Brain pericyte (primary cell): Measurements from ENCODE around the gene CTNNA3.
"Not testable (repeated sequence)": the region's sequence is repeated elsewhere in the genome, so short reads cannot be mapped to it uniquely, and the experiment has no call there.

Source experiments
- DNase-seq: peaks from one replicate; pipeline ENCODE4 v3.0.0-alpha.2; 2012; ENCODE audit warnings: low read depth, low spot score

Gene CTNNA3

DNA sequence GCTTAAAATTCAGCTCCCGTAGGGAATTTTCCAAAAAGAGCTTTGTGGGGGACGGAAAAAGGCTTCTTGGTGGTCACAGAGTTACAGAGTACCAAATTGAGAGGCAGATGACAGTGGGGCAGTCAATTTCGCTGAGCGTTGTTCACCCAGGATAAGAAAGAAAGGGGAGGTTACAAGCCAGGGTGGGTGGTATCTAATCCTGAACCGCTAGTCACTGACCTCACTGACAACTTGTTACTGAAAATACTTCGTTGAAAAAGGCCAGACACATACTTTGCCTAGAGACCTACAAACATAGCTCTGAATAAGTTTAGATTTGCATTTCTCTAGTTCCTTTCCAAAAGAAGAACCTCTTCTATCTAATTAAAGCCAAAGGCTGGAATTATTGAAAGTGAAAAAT lies at the start of gene CTNNA3:
Gene CTNNA3, minus strand, starts transcription at position 167 of the 400 bp plus-strand sequence.
- DNase-seq = no peak

DNA sequence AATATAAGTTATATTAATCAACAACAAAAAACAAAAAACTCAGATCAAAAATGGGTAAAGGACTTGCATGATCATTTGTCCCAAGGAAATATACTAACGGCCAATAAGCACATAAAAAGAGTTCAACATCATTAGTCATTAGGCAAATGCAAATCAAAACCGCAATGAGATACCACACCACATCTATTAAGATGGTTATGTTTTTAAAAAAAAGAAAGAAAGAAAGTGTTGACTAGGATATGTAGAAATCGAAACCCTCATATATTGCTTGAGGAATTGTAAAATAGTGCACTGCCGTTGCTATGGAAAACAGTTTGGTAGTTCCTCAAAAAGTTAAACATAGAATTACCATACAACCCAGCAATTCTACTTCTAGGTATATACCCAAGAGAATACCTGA lies 39.4 kb upstream of the CTNNA3 start:
- no peak for DNase-seq

DNA sequence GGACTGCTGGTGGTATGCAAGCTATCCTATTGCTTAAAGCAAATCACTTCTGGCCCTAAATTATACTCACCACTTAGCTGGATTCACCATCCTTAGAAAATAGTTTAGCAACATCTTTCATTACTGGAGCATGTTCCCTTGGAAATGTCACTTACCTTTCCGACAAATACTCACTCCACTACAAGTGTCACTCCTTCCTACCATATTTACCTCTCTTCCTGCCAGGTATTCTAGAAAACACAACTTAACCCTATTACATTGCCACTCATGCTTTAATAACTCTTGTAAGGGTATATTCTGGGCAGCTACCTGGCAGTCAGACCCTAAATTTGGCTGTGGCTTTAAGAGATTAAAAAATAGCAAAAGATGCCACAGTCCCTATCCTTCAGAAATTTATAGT lies 37.5 kb upstream of the CTNNA3 start:
- no peak for DNase-seq

DNA sequence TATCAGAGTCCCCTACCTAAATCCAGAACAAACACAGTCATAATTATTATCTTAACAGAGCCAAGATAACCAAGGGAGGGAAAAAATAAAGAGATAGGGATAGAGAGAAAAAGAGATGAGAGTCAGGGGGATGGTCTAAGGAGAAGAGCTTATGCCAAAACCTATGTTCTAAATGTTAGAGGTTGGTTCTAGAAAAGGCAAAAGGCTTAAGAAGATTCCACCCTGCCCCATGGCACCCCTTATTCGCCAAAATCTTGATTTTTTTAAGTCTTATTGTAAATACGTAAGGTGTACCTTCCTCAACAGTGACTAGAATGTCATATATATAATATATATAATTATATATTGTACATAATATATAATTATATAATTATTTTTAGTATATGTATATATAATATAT lies 29.6 kb upstream of the CTNNA3 start:
- DNase-seq = no peak

DNA sequence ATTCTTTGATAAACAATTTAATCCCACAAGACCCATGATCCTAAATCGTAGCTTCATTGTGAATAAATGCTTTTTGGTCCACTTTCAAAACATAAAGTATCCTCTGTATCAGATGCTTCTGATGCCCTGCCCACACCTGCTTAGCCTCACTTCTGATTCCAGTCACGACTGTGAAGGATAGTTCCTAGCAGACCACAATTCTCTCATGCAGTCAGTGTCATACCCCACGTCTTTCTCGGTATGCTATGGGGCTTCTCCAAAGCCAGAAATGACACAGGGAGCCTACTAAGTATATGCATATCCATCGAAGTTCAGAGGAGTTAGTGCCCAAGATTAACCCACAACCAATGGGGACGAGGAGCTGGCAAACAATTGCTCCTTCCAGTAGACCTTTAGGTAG lies 27.6 kb upstream of the CTNNA3 start:
- DNase-seq = no peak

DNA sequence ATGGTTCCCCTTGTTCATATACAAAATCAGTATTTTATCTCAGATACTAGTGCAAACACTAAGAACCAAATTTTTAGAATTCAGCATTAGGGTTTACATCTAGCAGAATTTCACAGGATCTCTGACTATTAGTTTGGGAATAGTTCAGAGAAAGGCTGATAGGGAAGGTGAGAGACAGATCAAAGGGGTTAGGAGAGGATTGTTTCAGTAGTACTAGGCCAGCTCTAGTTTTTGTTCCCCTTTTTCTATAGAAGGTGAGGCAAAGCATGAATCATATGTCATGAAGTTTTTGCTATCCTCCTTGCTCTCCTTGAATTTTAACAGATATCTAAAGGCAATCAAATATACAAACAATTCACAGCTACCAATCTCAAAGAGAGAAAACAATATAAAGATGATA lies 26.1 kb upstream of the CTNNA3 start:
- DNase-seq = no peak

DNA sequence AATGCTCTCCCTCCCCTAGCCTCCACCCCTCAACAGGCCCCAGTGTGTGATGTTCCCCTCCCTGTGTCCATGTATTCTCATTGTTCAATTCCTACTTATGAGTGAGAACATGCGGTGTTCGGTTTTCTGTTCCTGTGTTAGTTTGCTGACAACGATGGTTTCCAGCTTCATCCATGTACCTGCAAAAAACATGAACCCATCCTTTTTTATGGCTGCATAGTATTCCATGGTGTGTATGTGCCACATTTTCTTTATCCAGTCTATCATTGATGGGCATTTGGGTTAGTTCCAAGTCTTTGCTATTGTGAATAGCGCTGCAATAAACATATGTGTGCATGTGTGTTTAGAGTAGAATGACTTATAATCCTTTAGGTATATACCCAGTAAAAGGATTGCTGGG lies 20.5 kb upstream of the CTNNA3 start:
- DNase-seq = not testable (repeated sequence)

DNA sequence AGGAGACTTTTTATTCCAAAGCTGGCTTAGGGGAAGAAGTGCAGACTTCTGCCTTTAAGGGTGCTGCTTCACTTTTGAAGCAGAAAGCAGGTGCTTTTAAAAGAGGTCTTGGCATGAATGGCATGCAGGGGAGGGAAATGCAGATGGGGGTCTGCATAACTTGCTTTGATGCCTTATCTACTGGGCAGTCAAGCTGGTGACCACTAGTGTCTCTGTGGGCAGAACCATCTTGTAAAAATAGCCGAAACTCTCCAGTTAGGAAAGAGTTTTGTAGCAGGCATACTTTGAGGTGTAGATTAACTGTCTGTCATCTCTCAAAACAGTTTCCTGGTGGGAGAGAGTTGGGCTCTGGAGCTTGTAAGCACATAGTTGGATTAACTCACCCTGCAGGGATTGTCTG lies 9.9 kb upstream of the CTNNA3 start:
- no peak for DNase-seq

DNA sequence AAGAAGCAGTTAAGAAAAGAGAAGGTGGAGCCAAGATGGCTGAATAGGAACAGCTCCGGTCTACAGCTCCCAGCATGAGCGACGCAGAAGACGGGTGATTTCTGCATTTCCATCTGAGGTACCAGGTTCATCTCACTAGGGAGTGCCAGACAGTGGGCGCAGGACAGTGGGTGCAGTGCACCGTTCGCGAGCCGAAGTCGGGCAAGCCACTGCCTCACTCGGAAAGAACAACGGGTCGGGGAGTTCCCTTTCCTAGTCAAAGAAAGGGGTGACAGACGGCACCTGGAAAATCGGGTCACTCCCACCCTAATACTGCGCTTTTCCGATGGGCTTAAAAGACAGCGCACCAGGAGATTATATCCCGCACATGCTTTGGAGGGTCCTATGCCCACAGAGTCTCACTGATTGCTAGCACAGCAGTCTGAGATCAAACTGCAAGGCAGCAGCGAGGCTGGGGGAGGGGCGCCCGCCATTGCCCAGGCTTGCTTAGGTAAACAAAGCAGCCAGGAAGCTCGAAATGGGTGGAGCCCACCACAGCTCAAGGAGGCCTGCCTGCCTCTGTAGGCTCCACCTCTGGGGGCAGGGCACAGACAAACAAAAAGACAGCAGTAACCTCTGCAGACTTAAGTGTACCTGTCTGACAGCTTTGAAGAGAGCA lies 3.7 kb upstream of the CTNNA3 start:
- DNase-seq = not testable (repeated sequence)

DNA sequence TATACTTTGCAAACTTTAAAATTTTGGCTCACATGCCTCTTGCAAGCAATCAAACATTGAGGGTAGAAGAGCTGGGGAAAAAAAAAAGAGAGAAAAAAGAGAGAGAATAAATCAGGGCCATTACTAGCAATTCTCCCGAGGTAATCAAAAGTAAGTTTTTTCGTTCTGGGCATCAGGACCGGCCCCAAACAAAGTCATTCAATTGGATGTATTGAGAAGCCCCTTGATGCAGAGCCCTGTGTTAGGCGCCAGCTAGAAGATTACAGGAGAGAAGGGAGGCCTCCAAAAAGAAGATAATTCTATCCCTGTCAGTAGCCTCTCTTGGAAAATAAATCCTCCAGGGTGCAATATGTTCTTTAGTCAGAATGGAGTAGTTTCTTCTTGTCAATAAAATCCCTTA lies 2.2 kb upstream of the CTNNA3 start:
- DNase-seq = no peak

DNA sequence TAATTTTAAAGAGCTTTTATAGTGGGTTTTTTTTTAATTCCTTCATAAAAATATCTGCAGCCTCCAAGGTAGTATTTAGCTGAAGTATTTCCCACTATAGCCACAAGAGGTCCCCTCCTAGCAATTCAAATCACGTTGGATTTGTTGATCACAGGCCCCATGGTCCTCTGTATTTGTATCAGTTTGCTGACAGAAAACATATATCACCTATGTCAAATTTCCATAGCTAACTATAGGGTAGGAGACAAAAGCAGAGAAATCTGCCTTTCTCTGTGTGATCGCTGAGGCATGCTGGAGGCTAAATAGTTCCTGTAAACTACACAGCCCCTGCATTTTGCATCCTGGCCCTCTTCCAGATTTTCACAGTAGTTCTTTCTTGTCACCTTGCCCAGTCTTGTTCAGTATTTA lies 1.7 kb upstream of the CTNNA3 start:
- no peak for DNase-seq

DNA sequence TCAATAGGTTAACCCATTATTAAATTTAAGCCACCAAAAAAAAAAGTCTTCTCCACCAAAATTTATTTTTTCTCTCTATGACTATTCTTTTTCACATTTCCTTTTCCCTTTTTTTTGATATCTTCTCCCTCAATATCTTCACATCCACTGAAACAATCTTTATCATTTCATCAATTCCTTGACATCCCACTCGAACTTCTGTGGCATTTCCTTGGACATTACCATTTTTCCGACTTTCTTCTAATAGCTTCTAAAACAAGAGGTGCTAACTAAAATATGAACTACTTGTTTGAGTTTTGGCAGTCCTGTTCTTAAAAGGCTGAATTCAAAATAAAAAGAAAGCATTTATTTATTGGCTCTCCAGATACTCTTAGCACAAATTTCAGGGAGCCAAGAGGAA lies 684 bp upstream of the CTNNA3 start:
- no peak for DNase-seq

DNA sequence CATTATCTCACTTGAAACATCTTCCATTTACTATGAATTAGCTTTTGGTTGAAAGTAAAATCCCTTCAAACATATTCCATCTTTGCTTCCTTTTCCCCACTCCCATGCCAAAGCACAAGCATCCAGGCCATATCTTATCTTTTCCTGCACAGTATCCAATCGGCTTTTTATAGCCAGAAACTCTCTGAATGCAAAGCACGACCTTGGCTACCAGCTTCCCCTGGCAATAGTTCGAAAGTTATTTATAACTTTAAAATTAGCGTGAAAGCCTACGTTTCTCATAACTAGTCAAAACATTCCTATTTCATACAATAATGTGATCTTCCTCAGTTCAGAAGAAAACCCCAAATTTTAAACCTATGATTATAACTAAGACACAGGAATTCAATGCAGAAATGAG lies 440 bp downstream of the CTNNA3 start:
- no peak for DNase-seq

DNA sequence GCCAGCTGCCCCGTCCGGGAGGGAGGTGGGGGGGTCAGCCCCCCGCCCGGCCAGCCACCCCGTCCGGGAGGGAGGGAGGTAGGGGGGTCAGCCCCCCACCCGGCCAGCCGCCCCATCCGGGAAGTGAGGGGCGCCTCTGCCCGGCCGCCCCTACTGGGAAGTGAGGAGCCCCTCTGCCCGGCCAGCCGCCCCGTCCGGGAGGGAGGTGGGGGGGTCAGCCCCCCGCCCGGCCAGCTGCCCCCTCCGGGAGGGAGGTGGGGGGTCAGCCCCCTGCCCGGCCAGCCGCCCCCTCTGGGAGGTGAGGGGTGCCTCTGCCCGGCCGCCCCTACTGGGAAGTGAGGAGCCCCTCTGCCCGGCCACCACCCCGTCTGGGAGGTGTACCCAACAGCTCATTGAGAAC lies 4.1 kb downstream of the CTNNA3 start:
- DNase-seq = not testable (repeated sequence)

DNA sequence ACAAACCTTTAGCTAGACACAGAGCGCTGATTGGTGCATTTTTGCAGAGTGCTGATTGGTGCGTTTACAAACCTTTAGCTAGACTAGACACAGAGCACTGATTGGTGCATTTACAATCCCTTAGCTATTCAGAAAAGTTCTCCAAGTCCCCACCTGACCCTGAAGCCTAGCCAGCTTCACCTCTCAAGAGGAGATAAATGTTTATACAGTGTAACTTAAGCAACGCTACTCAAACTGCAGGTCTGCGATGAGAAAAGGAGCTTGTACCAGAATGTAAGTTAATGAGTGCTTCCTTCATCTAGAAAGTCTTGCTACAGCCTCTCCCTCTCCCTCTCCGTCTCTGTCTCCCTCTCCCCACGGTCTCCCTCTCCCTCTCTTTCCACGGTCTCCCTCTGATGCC lies 5.5 kb downstream of the CTNNA3 start:
- DNase-seq = not testable (repeated sequence)

DNA sequence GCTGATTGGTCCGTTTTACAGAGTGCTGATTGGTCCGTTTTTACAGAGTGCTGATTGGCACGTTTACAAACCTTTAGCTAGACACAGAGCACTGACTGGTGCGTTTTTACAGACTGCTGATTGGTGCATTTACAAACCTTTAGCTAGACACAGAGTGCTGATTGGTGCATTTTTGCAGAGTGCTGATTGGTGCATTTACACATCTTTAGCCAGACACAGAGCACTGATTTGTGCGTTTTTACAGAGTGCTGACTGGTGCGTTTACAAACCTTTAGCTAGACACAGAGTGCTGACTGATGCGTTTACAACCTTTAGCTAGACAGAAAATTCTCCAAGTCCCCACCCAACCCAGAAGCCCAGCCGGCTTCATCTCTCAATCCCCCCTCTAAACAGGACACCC lies 11.9 kb downstream of the CTNNA3 start:
- DNase-seq = not testable (repeated sequence)

DNA sequence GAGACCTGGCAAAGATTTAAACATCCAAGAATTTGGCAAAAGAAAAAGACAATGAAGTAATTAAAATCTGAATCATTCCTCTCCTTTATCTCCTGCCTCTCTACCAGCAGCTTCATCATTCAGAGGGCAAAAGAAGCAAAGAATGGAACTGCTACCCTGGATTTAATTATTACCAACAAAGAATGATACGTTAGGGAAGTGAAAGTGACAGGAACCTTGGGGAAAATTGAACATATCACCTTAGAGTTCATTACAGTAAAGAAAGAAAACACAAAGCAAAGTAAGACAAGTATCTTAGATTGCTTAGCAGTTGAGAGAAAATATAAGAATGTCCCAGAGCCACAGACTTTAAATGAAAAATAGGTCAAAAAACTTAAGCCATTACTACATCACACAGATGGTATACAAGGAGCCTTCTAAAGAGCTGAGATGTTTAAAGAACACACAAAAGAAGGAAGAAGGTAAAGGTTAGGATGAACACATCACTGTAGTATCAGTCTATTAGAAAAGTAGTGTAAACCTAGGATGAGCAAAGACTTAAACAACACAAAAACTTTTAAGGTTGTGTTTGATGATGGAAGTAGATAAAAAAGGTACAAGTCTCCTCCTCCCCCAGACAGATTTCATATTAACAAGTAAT lies 17.5 kb downstream of the CTNNA3 start:
- DNase-seq = no peak

DNA sequence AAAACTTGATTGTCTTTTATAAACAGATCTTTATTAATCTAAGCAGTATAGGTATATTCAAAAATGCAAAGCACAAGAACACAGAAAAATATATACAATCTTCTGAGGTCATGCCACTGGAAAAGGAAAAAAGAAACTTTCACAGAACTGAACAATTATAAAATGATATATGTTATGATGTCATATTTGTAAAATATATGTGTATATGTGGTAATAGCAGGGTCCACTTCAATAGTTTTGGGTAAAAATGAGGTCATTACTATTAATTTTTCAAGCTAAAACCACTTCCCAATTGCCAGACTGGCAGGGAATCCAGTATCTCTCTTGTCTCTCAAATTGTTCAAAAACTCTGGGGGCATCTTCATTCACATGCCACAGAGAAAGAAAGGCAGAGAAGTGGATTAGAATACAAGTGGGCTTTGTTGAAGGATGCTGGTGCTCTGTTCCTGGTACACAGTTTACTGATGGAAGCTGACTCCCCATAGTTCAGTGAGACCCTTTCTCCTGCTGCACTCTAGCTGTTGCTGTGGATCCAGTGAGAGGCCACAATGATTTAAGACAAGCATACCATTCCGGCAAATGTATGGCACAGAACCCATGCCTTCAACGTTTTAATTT lies 19.7 kb downstream of the CTNNA3 start:
- DNase-seq = no peak

DNA sequence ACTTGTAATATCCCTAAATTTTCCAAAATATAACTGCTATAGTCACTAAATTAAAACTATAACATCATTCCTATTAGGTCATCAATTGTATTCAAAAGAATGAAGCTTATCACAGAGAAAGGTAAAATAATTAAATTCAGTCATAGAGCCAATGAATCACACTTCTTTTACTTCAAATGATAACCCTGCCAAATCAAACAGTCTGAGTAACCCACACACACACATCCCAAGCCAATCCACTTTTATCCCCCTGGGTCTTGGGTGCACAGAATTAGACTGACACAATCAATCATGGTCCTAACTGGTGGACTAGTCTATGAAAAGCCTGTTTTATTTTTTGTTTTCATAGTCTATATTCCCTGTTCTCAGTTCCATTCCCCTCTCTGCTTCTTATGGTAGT lies 25.6 kb downstream of the CTNNA3 start:
- no peak for DNase-seq

DNA sequence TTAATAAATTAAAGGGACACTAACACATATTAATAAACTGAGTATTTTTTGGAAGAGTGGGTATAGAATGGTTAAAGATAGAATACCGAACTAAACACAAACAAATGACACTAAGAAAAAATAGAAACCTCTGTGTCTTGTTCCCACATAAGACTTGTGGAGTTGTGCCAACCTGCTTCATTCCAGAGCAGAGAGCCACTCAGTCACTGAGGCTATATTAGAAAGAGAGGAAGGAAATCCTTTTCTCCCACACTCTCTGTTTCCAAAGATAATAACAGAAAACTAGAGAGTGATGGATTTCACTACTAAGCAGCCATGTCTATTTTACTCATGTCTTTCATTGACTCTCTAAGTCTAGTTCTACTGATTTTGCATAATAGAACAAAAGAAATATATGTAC lies 26.0 kb downstream of the CTNNA3 start:
- no peak for DNase-seq

DNA sequence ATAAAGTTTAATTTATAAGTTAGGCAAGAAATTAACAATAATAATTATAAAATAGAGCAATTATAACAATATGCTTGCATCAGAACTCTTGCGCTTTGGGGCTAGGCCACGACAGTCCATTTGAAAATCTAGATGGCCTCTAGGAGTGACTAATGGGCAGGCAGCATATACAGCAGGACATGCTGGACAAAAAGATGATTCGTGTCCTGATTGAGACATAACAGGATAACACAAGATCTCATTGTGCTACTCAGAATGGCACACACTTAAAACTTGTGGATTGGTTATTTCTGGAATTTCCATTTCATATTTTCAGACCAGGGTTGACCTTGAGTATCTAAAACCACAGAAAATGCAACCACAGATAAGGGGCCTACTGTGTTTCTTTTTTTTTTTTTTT lies 27.5 kb downstream of the CTNNA3 start:
- DNase-seq = no peak

DNA sequence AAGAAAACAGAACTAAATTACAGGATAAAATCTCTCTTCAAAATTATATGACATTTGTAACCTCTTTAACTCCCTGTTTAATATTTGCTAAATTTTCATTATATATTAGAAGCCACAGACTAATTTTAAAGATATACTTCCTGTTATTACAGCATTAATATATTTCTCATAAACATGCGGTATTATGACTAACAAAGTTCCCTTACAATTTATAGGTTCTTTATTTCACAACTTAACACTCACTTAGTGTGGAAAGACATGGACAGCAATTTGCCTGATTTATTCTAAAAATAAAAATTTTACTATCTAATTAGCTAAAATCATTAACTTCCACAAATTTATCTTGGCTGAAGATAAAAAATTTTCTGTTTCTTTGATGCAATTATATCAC lies 29.0 kb downstream of the CTNNA3 start:
- DNase-seq = no peak

DNA sequence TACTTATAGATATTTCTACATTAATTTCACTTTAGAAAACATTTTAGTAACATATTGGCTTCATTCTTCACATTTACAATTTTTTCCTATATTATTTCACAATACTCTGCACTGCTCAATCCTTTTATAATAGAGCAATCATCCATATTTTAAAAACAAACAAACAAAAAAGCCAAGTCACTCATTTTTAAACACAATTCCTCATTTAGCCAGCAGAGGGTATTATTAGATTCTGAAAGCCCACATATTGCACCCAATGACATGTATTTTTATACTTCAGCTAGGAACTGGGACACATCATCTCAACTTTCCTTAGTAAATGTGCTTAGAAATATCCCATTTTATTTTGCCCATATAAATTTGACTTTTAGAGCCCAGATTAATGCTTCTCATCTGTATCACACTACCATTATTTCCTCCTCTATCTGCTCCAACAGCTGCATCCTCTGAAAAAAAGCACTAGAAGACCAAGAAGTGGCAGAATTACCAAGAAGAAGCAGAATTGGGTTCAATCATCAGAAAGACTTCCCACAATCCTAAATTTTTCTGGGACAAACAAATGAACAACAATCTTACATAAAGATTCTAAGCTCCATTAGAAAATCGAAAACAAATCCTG lies 29.5 kb downstream of the CTNNA3 start:
- DNase-seq = peak; percentile 5
